Measurements from ENCODE around the gene C1orf21. TPM values are rescaled to one million over a fixed set of nuclear protein-coding genes. Genes with fewer than 3 reads are reported as not detected.

The C1orf21 gene
- total RNA-seq, 1 donor from 2014 or later: 44.6 TPM

- no peak for TF ChIP-seq CTCF (conservative IDR thresholded peaks at IDR 0.05)
- Mint-ChIP-seq H3K36me3 (peaks cover 7% of the 10 kb centered on the region), H3K27ac (no peak overlapping the region), H3K9me3 (peaks cover 3% of the 10 kb centered on the region), H3K27me3 (no peaks in the 10 kb centered on the region), H3K4me1 (ENCODE audit: unreplicated experiment) (peaks cover 40% of the 10 kb centered on the region), H3K4me3 (no peak overlapping the region)
- DNase-seq (ENCODE audit: extremely low spot score, unreplicated experiment): no peak
Measured at GRCh38 chr1:184406479-184406878, 19.6 kb downstream of the C1orf21 start.

GRCh38 chr1:184407816-184408510 is 21.1 kb downstream of the C1orf21 start:
- Mint-ChIP-seq H3K4me1 (ENCODE audit: unreplicated experiment) (peaks cover 39% of the 10 kb centered on the region), H3K36me3 (peaks cover 7% of the 10 kb centered on the region), H3K27me3 (no peaks in the 10 kb centered on the region), H3K27ac (peak overlapping the region; percentile 65), H3K9me3 (peaks cover 3% of the 10 kb centered on the region), H3K4me3 (no peak overlapping the region)
- DNase-seq (ENCODE audit: extremely low spot score, unreplicated experiment): no peak
- no peak for TF ChIP-seq CTCF (conservative IDR thresholded peaks at IDR 0.05)

GRCh38 chr1:184408580-184408979 is 21.8 kb downstream of the C1orf21 start:
- Mint-ChIP-seq H3K4me1 (ENCODE audit: unreplicated experiment) (peaks cover 36% of the 10 kb centered on the region), H3K27me3 (no peaks in the 10 kb centered on the region), H3K36me3 (peaks cover 10% of the 10 kb centered on the region), H3K27ac (peak overlapping the region; percentile 65), H3K4me3 (no peak overlapping the region), H3K9me3 (peaks cover 3% of the 10 kb centered on the region)
- DNase-seq (ENCODE audit: extremely low spot score, unreplicated experiment): no peak
- TF ChIP-seq CTCF (conservative IDR thresholded peaks at IDR 0.05): no peak

GRCh38 chr1:184409011-184409410 is 22.2 kb downstream of the C1orf21 start:
- peaks cover 36% of the 10 kb centered on the region for H3K4me1 Mint-ChIP-seq (ENCODE audit: unreplicated experiment)
- peaks cover 15% of the 10 kb centered on the region for H3K36me3 Mint-ChIP-seq
- H3K9me3 Mint-ChIP-seq: peaks cover 3% of the 10 kb centered on the region
- DNase-seq (ENCODE audit: extremely low spot score, unreplicated experiment): no peak
- no peak overlapping the region for H3K27ac Mint-ChIP-seq
- no peaks in the 10 kb centered on the region for H3K27me3 Mint-ChIP-seq
- TF ChIP-seq CTCF (conservative IDR thresholded peaks at IDR 0.05): no peak
- H3K4me3 Mint-ChIP-seq: peak overlapping the region; percentile 37

- H3K27ac Mint-ChIP-seq: no peak overlapping the region
- no peaks in the 10 kb centered on the region for H3K27me3 Mint-ChIP-seq
- DNase-seq (ENCODE audit: extremely low spot score, unreplicated experiment): no peak
- no peak overlapping the region for H3K4me3 Mint-ChIP-seq
- peaks cover 34% of the 10 kb centered on the region for H3K4me1 Mint-ChIP-seq (ENCODE audit: unreplicated experiment)
- peaks cover 28% of the 10 kb centered on the region for H3K36me3 Mint-ChIP-seq
- H3K9me3 Mint-ChIP-seq: peaks cover 3% of the 10 kb centered on the region
- TF ChIP-seq CTCF (conservative IDR thresholded peaks at IDR 0.05): no peak
Measured at GRCh38 chr1:184412472-184412871, 25.6 kb downstream of the C1orf21 start.
